Measurements from ENCODE around the gene CD22. TPM values are rescaled to one million over a fixed set of nuclear protein-coding genes. Genes with fewer than 3 reads are reported as not detected.

Gene CD22
- total and polyA plus RNA-seq, 2 of the 4 experiments (the other 2 are of a cell fraction) = 0.18 to 0.22 TPM

DNA sequence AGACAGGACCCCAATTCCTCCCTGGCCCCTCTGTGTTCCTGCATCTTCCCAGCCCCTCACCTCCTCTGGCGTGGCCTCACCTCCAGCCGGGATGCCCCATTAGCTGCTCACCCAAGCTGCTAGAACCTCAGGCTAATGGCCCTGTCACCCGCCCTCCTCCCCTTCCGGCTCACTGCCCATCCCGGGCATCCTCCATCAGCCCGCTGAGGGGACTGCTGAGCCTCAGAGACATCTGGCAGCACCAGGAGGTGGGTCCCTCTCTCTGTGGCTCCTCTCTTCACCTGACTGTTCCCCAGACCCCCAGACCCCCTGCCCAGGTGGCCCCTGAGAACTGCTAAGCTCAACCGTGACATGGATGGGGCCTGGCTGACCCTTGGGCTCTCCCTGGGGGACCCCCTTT, 21.6 kb downstream of the CD22 start:
- no peaks in the 10 kb centered on the region for H3K36me3 ChIP-seq (ENCODE audit: control insufficient read depth, insufficient read depth, low read length)
- H3K27me3 ChIP-seq (ENCODE audit: control insufficient read depth, insufficient read depth, low read length) = peaks cover 15% of the 10 kb centered on the region
- no peaks in the 10 kb centered on the region for H3K79me1 ChIP-seq (ENCODE audit: low read depth in 1 of 2, low read length in 2 of 2)
- H2BK5ac ChIP-seq (ENCODE audit: low read depth, low read length, poor library complexity, severe bottlenecking) = no peak overlapping the region
- CTCF ChIA-PET = no interaction called here
- POLR2A ChIA-PET (ENCODE audit: unreplicated experiment) = no interaction called here
- dilution Hi-C loops (cut with HindIII; ENCODE audit: low sequenced_read_pairs, unreplicated experiment) = no loop called here
- H4K5ac ChIP-seq (ENCODE audit: low read depth, low read length) = no peak overlapping the region
- no peak overlapping the region for H3K23ac ChIP-seq (ENCODE audit: low read depth, low read length)
- no peak overlapping the region for H3K4ac ChIP-seq (ENCODE audit: low read depth, low read length)
- H3K9ac ChIP-seq (ENCODE audit: low read depth, low read length) = no peak overlapping the region
- intact Hi-C loops (cut with micrococcal nuclease) = loop anchor here (10.0 kb wide), 1 partner anchor 114 kb away; no protein-coding TSS in a partner anchor
- DNase-seq (no peak), ATAC-seq (ENCODE audit: low read depth) (no peak)
- H2BK20ac ChIP-seq (ENCODE audit: low read depth, low read length) = no peak overlapping the region
- no peak overlapping the region for H3K4me3 ChIP-seq (ENCODE audit: insufficient read depth, low read depth, low read length)
- no peak overlapping the region for H2BK15ac ChIP-seq (ENCODE audit: low read depth, low read length)
- no peak for TF ChIP-seq BHLHE40 (IDR thresholded peaks at IDR 0.05; ENCODE audit: low read depth, low read length)
- no peak for TF ChIP-seq CEBPB (IDR thresholded peaks at IDR 0.05; ENCODE audit: low read depth, low read length)
- TF ChIP-seq, protein P1, sequence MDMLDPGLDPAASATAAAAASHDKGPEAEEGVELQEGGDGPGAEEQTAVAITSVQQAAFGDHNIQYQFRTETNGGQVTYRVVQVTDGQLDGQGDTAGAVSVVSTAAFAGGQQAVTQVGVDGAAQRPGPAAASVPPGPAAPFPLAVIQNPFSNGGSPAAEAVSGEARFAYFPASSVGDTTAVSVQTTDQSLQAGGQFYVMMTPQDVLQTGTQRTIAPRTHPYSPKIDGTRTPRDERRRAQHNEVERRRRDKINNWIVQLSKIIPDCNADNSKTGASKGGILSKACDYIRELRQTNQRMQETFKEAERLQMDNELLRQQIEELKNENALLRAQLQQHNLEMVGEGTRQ (IDR thresholded peaks at IDR 0.05; ENCODE audit: low read depth, low read length) = no peak
- no peak for TF ChIP-seq FOS (IDR thresholded peaks at IDR 0.05; ENCODE audit: low read depth, low read length)
- no peak for TF ChIP-seq NFE2L2 (IDR thresholded peaks at IDR 0.05; ENCODE audit: low read depth, low read length)
- TF ChIP-seq RAD21 (IDR thresholded peaks at IDR 0.05; ENCODE audit: low read length) = no peak
- TF ChIP-seq MXI1 (IDR thresholded peaks at IDR 0.05; ENCODE audit: borderline replicate concordance, low read depth, low read length) = no peak
- TF ChIP-seq, protein P2, sequence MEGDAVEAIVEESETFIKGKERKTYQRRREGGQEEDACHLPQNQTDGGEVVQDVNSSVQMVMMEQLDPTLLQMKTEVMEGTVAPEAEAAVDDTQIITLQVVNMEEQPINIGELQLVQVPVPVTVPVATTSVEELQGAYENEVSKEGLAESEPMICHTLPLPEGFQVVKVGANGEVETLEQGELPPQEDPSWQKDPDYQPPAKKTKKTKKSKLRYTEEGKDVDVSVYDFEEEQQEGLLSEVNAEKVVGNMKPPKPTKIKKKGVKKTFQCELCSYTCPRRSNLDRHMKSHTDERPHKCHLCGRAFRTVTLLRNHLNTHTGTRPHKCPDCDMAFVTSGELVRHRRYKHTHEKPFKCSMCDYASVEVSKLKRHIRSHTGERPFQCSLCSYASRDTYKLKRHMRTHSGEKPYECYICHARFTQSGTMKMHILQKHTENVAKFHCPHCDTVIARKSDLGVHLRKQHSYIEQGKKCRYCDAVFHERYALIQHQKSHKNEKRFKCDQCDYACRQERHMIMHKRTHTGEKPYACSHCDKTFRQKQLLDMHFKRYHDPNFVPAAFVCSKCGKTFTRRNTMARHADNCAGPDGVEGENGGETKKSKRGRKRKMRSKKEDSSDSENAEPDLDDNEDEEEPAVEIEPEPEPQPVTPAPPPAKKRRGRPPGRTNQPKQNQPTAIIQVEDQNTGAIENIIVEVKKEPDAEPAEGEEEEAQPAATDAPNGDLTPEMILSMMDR (conservative IDR thresholded peaks at IDR 0.05; ENCODE audit: low read depth, low read length) = no peak
- TF ChIP-seq MAFK (IDR thresholded peaks at IDR 0.05; ENCODE audit: low read depth, low read length) = no peak
- TF ChIP-seq CHD1 (IDR thresholded peaks at IDR 0.05; ENCODE audit: low read depth, low read length) = no peak
- no peak overlapping the region for H2AK9ac ChIP-seq (replicated peaks; ENCODE audit: low read depth, low read length, poor library complexity)
- no peaks in the 10 kb centered on the region for H3K9me3 ChIP-seq (ENCODE audit: control insufficient read depth, insufficient read depth, low read length)
- no peak overlapping the region for H2AFZ ChIP-seq (replicated peaks; ENCODE audit: low read length, poor library complexity)
- H3K9me1 ChIP-seq (ENCODE audit: insufficient read depth, low read length) = no peaks in the 10 kb centered on the region
- H3K4me2 ChIP-seq (ENCODE audit: low read depth, low read length) = no peak overlapping the region
- in situ Hi-C loops (cut with MboI; ENCODE audit: low sequenced_read_pairs) = no loop called here
- H3K18ac ChIP-seq (ENCODE audit: low read depth, low read length) = no peak overlapping the region
- no TSS peak for BruUV-seq (replicated peaks)
- H4K20me1 ChIP-seq (ENCODE audit: insufficient read depth, low read length) = no peaks in the 10 kb centered on the region
- H2AK5ac ChIP-seq (ENCODE audit: low read depth, low read length) = no peak overlapping the region
- no peak overlapping the region for H2BK120ac ChIP-seq (ENCODE audit: low read depth, low read length)
- H3K56ac ChIP-seq (ENCODE audit: extremely low read depth, insufficient read depth, low read length) = no peak overlapping the region
- H3K4me1 ChIP-seq (ENCODE audit: control insufficient read depth, insufficient read depth, low read length) = no peaks in the 10 kb centered on the region
- H3K14ac ChIP-seq (replicated peaks; ENCODE audit: low read depth, low read length) = no peak overlapping the region
- no CpG with 5 or more reads among the region's 7 CpGs for WGBS, 2 experiments (ENCODE audit: extremely low coverage in 2 of 2, insufficient read length in 1 of 2)
- H4K91ac ChIP-seq (ENCODE audit: insufficient read depth, low read depth, low read length) = no peak overlapping the region
- no peak overlapping the region for H3K27ac ChIP-seq (ENCODE audit: insufficient read depth, low read length)
- H4K8ac ChIP-seq (ENCODE audit: low read depth in 2 of 2, low read length in 2 of 2) = no peak overlapping the region

All from IMR-90 (cell line).